Fibroblast of peridontal ligament (primary cell): ENCODE measurements around the gene MTO1.
A peak's percentile ranks its signal among the peaks of the same experiment; 100 is the strongest.

Experiments used
- DNase-seq: peaks from one replicate; pipeline ENCODE4 v3.0.0-alpha.2; 2010; ENCODE audit errors: extremely low read depth

Gene MTO1

GRCh38 chr6:73503027-73503772 is 41.7 kb downstream of the MTO1 start:
- no peak for DNase-seq

GRCh38 chr6:73504160-73504559 is 42.6 kb downstream of the MTO1 start:
- DNase-seq: no peak

GRCh38 chr6:73505142-73505541 is 43.6 kb downstream of the MTO1 start:
- DNase-seq: no peak

GRCh38 chr6:73505705-73506104 is 44.2 kb downstream of the MTO1 start:
- DNase-seq: peak; percentile 36

GRCh38 chr6:73506246-73506645 is 44.7 kb downstream of the MTO1 start:
- no peak for DNase-seq

- DNase-seq: no peak
These were observed 47.2 kb downstream of the MTO1 start for GRCh38 chr6:73508776-73509175.

GRCh38 chr6:73509851-73510250 is 48.3 kb downstream of the MTO1 start:
- DNase-seq: no peak

GRCh38 chr6:73511796-73512195 is 50.3 kb downstream of the MTO1 start:
- no peak for DNase-seq

- no peak for DNase-seq
These were observed 51.9 kb downstream of the MTO1 start for GRCh38 chr6:73513496-73513854.

- no peak for DNase-seq
These were observed 53.2 kb downstream of the MTO1 start for GRCh38 chr6:73514746-73515110.

- DNase-seq: peak; percentile 36
These were observed 53.7 kb downstream of the MTO1 start for GRCh38 chr6:73515204-73515655.

- peak; percentile 47 for DNase-seq
These were observed 55.3 kb downstream of the MTO1 start for GRCh38 chr6:73516514-73517489.

- DNase-seq: peak; percentile 51
These were observed 56.8 kb downstream of the MTO1 start for GRCh38 chr6:73518100-73518981.

- peak; percentile 37 for DNase-seq
These were observed 57.7 kb downstream of the MTO1 start for GRCh38 chr6:73518982-73519881.

- peak; percentile 81 for DNase-seq
These were observed 58.6 kb downstream of the MTO1 start for GRCh38 chr6:73519926-73520687.

GRCh38 chr6:73520688-73521350 is 59.3 kb downstream of the MTO1 start, which contains the start of gene EEF1A1:
Gene EEF1A1, minus strand, starts transcription at chr6:73521032. Its CDS starts 1,006 bp downstream, at chr6:73520026.
- DNase-seq: peak; percentile 100

- DNase-seq: peak; percentile 93
These were observed 59.9 kb downstream of the MTO1 start for GRCh38 chr6:73521351-73521985.

- peak; percentile 56 for DNase-seq
These were observed 62.0 kb downstream of the MTO1 start for GRCh38 chr6:73523434-73524123.
